Raji (cell line): Measurements from ENCODE around the gene HIGD1C.

ENCODE experiments used
- POLR2A ChIP-seq: IDR thresholded peaks from 2 replicates; pipeline ENCODE4 v1.6.1; 2011; ENCODE audit warnings: low read depth, low read length, control low read depth; ENCODE audit not compliant: insufficient read depth

Gene HIGD1C

GRCh38 chr12:50952510-50952909, at the start of gene HIGD1C:
TSS of gene HIGD1C (plus strand) at chr12:50952544. CDS start at chr12:50953999, 1,455 bp downstream.
- TF ChIP-seq POLR2A = no peak

GRCh38 chr12:50913224-50913623, 39.1 kb upstream of the HIGD1C start:
- no peak for TF ChIP-seq POLR2A

- no peak for TF ChIP-seq POLR2A
Measured at GRCh38 chr12:50914872-50915484, 37.4 kb upstream of the HIGD1C start.

- TF ChIP-seq POLR2A = no peak
Measured at GRCh38 chr12:50916292-50916691, 36.1 kb upstream of the HIGD1C start.

GRCh38 chr12:50918584-50919316, 33.6 kb upstream of the HIGD1C start:
- no peak for TF ChIP-seq POLR2A

- TF ChIP-seq POLR2A = no peak
Measured at GRCh38 chr12:50922820-50923219, 29.5 kb upstream of the HIGD1C start.

GRCh38 chr12:50923361-50924130, 28.8 kb upstream of the HIGD1C start:
- TF ChIP-seq POLR2A = no peak

GRCh38 chr12:50924131-50924438, 28.3 kb upstream of the HIGD1C start:
- TF ChIP-seq POLR2A = no peak

GRCh38 chr12:50924439-50925341, 27.7 kb upstream of the HIGD1C start:
- TF ChIP-seq POLR2A = peak; percentile 61; the same call in 1 of the 2 replicates

GRCh38 chr12:50925342-50925651, 27.0 kb upstream of the HIGD1C start:
- peak; percentile 66 for TF ChIP-seq POLR2A

- TF ChIP-seq POLR2A = no peak
Measured at GRCh38 chr12:50925920-50926319, 26.4 kb upstream of the HIGD1C start.

GRCh38 chr12:50926415-50926814, 25.9 kb upstream of the HIGD1C start:
- no peak for TF ChIP-seq POLR2A

GRCh38 chr12:50926932-50927331, 25.4 kb upstream of the HIGD1C start:
- peak; percentile 47; the same call in 1 of the 2 replicates for TF ChIP-seq POLR2A

GRCh38 chr12:50927356-50927755, 25.0 kb upstream of the HIGD1C start:
- TF ChIP-seq POLR2A = no peak

GRCh38 chr12:50927766-50928224, 24.5 kb upstream of the HIGD1C start:
- peak; percentile 51 for TF ChIP-seq POLR2A

- TF ChIP-seq POLR2A = no peak
Measured at GRCh38 chr12:50928392-50928791, 24.0 kb upstream of the HIGD1C start.

- TF ChIP-seq POLR2A = no peak
Measured at GRCh38 chr12:50929831-50930230, 22.5 kb upstream of the HIGD1C start.
